MV-4-11 (cell line): ENCODE data around the gene RFPL3.
"Not testable (repeated sequence)": the region's sequence is repeated elsewhere in the genome, so short reads cannot be mapped to it uniquely, and the experiment has no call there.

Source experiments
- DNase-seq: peaks from one replicate; lab custom pipeline; 2025; lab: John Stamatoyannopoulos, UW

The RFPL3 gene

GRCh38 chr22:32353840-32354239 is 3.8 kb upstream of the RFPL3 start:
- no peak for DNase-seq

- peak; percentile 16 for DNase-seq
These were observed 3.0 kb upstream of the RFPL3 start for GRCh38 chr22:32354360-32355351.

GRCh38 chr22:32355760-32356159 is 1.9 kb upstream of the RFPL3 start:
- no peak for DNase-seq

- DNase-seq, result not testable (repeated sequence)
These were observed 2.4 kb downstream of the RFPL3 start for GRCh38 chr22:32360096-32360495.

GRCh38 chr22:32361257-32361656 is 3.6 kb downstream of the RFPL3 start:
- no peak for DNase-seq

GRCh38 chr22:32364210-32364609 is 6.5 kb downstream of the RFPL3 start:
- no peak for DNase-seq

GRCh38 chr22:32375678-32376450 is 18.2 kb downstream of the RFPL3 start:
- no peak for DNase-seq

GRCh38 chr22:32376681-32377080 is 19.0 kb downstream of the RFPL3 start:
- no peak for DNase-seq

- DNase-seq, result peak; percentile 30
These were observed 21.1 kb downstream of the RFPL3 start for GRCh38 chr22:32378707-32379272.

GRCh38 chr22:32380991-32381390 is 23.3 kb downstream of the RFPL3 start:
- no peak for DNase-seq

- no peak for DNase-seq
These were observed 28.0 kb downstream of the RFPL3 start for GRCh38 chr22:32385681-32386080.

- DNase-seq, result no peak
These were observed 32.0 kb downstream of the RFPL3 start for GRCh38 chr22:32389685-32390084.

- no peak for DNase-seq
These were observed 37.4 kb downstream of the RFPL3 start for GRCh38 chr22:32395107-32395506.

- DNase-seq, result no peak
These were observed 38.6 kb downstream of the RFPL3 start for GRCh38 chr22:32396255-32396654.

- no peak for DNase-seq
These were observed 39.1 kb downstream of the RFPL3 start for GRCh38 chr22:32396746-32397145.

- no peak for DNase-seq
These were observed 43.8 kb downstream of the RFPL3 start for GRCh38 chr22:32401486-32401885.

- no peak for DNase-seq
These were observed 46.4 kb downstream of the RFPL3 start for GRCh38 chr22:32404021-32404420.

- DNase-seq, result peak; percentile 90
These were observed 49.6 kb downstream of the RFPL3 start for GRCh38 chr22:32407312-32407711.

- no peak for DNase-seq
These were observed 50.3 kb downstream of the RFPL3 start for GRCh38 chr22:32407936-32408335.

- DNase-seq, result peak; percentile 14
These were observed 52.3 kb downstream of the RFPL3 start for GRCh38 chr22:32409977-32410376.

- DNase-seq, result no peak
These were observed 52.8 kb downstream of the RFPL3 start for GRCh38 chr22:32410459-32410858.
